ENCODE data around the gene SCGN.

SCGN gene

GRCh38 chr6:25637211-25637610 is 14.8 kb upstream of the SCGN start:
- no peak overlapping the region for H3K4me3 ChIP-seq (replicated peaks; ENCODE audit: low read depth, low read length)
- TF ChIP-seq CTCF (IDR thresholded peaks at IDR 0.05; ENCODE audit: low read length, missing control alignments): no peak
- DNase-seq (ENCODE audit: low read depth): peak; percentile 42

GRCh38 chr6:25637960-25638434 is 14.0 kb upstream of the SCGN start:
- H3K4me3 ChIP-seq (replicated peaks; ENCODE audit: low read depth, low read length): no peak overlapping the region
- TF ChIP-seq CTCF (IDR thresholded peaks at IDR 0.05; ENCODE audit: low read length, missing control alignments): no peak
- no peak for DNase-seq (ENCODE audit: low read depth)

GRCh38 chr6:25639653-25640052 is 12.4 kb upstream of the SCGN start:
- no peak overlapping the region for H3K4me3 ChIP-seq (replicated peaks; ENCODE audit: low read depth, low read length)
- DNase-seq (ENCODE audit: low read depth): no peak
- no peak for TF ChIP-seq CTCF (IDR thresholded peaks at IDR 0.05; ENCODE audit: low read length, missing control alignments)

GRCh38 chr6:25640446-25640845 is 11.6 kb upstream of the SCGN start:
- H3K4me3 ChIP-seq (replicated peaks; ENCODE audit: low read depth, low read length): no peak overlapping the region
- no peak for DNase-seq (ENCODE audit: low read depth)
- no peak for TF ChIP-seq CTCF (IDR thresholded peaks at IDR 0.05; ENCODE audit: low read length, missing control alignments)

- no peak for TF ChIP-seq CTCF (IDR thresholded peaks at IDR 0.05; ENCODE audit: low read length, missing control alignments)
- DNase-seq (ENCODE audit: low read depth): no peak
- H3K4me3 ChIP-seq (replicated peaks; ENCODE audit: low read depth, low read length): no peak overlapping the region
Measured at GRCh38 chr6:25640891-25641290, 11.1 kb upstream of the SCGN start.

GRCh38 chr6:25641377-25641776 is 10.6 kb upstream of the SCGN start:
- DNase-seq (ENCODE audit: low read depth): no peak
- TF ChIP-seq CTCF (IDR thresholded peaks at IDR 0.05; ENCODE audit: low read length, missing control alignments): no peak
- H3K4me3 ChIP-seq (replicated peaks; ENCODE audit: low read depth, low read length): no peak overlapping the region

- no peak overlapping the region for H3K4me3 ChIP-seq (replicated peaks; ENCODE audit: low read depth, low read length)
- TF ChIP-seq CTCF (IDR thresholded peaks at IDR 0.05; ENCODE audit: low read length, missing control alignments): no peak
Measured at GRCh38 chr6:25641940-25642666, 9.9 kb upstream of the SCGN start.

More at GRCh38 chr6:25641940-25642666, 9.9 kb upstream of the SCGN start:
- no peak for DNase-seq (ENCODE audit: low read depth)
